Measurements from ENCODE around the gene MTUS2. TPM values are rescaled to one million over a fixed set of nuclear protein-coding genes. Genes with fewer than 3 reads are reported as not detected.

The MTUS2 gene
- total RNA-seq, 1 experiment from 2014 or later, result 0.11 TPM

- no peak for DNase-seq (ENCODE audit: low spot score)
- intact Hi-C loops (cut with micrococcal nuclease; ENCODE audit: unreplicated experiment), result no loop called here
- Histone ChIP-seq H3K4me1 (ENCODE audit: insufficient read depth, low read length, poor library complexity, severe bottlenecking) (no peaks in the 10 kb centered on the region), H3K27ac (ENCODE audit: low read depth, low read length, poor library complexity, severe bottlenecking) (no peak overlapping the region), H3K9me3 (ENCODE audit: low read depth, low read length, poor library complexity, severe bottlenecking) (no peaks in the 10 kb centered on the region), H3K36me3 (ENCODE audit: insufficient read depth, low read length, poor library complexity, severe bottlenecking) (no peaks in the 10 kb centered on the region), H3K27me3 (replicated peaks; ENCODE audit: insufficient read depth, low read depth, low read length, poor library complexity) (peaks cover 9% of the 10 kb centered on the region), H3K4me3 (ENCODE audit: low read depth, low read length, poor library complexity, severe bottlenecking) (no peak overlapping the region)
- ChIA-PET POLR2A (ENCODE audit: low non-redundant PET) (no interaction called here), CTCF (no interaction called here)
- BruUV-seq (replicated peaks), result no TSS peak
- TF ChIP-seq CTCF (conservative IDR thresholded peaks at IDR 0.05; ENCODE audit: low read depth, low read length) (no peak), EZH2 (IDR thresholded peaks at IDR 0.05; ENCODE audit: borderline replicate concordance, low read depth, low read length, poor library complexity, severe bottlenecking) (no peak)
Measured at GRCh38 chr13:29496241-29496712, 676.1 kb downstream of the MTUS2 start.

GRCh38 chr13:29497137-29497654, 677.1 kb downstream of the MTUS2 start:
- no peak for TF ChIP-seq CTCF (conservative IDR thresholded peaks at IDR 0.05; ENCODE audit: low read depth, low read length)
- TF ChIP-seq EZH2 (IDR thresholded peaks at IDR 0.05; ENCODE audit: borderline replicate concordance, low read depth, low read length, poor library complexity, severe bottlenecking), result no peak
- intact Hi-C loops (cut with micrococcal nuclease; ENCODE audit: unreplicated experiment), result no loop called here
- ChIA-PET POLR2A (ENCODE audit: low non-redundant PET) (no interaction called here), CTCF (no interaction called here)
- no peak for DNase-seq (ENCODE audit: low spot score)
- Histone ChIP-seq H3K9me3 (ENCODE audit: low read depth, low read length, poor library complexity, severe bottlenecking) (no peaks in the 10 kb centered on the region), H3K4me1 (ENCODE audit: insufficient read depth, low read length, poor library complexity, severe bottlenecking) (no peaks in the 10 kb centered on the region), H3K4me3 (ENCODE audit: low read depth, low read length, poor library complexity, severe bottlenecking) (no peak overlapping the region), H3K36me3 (ENCODE audit: insufficient read depth, low read length, poor library complexity, severe bottlenecking) (no peaks in the 10 kb centered on the region), H3K27me3 (replicated peaks; ENCODE audit: insufficient read depth, low read depth, low read length, poor library complexity) (peaks cover 9% of the 10 kb centered on the region), H3K27ac (ENCODE audit: low read depth, low read length, poor library complexity, severe bottlenecking) (no peak overlapping the region)
- BruUV-seq (replicated peaks), result no TSS peak

- Histone ChIP-seq H3K36me3 (ENCODE audit: insufficient read depth, low read length, poor library complexity, severe bottlenecking) (no peaks in the 10 kb centered on the region), H3K4me3 (ENCODE audit: low read depth, low read length, poor library complexity, severe bottlenecking) (no peak overlapping the region), H3K9me3 (ENCODE audit: low read depth, low read length, poor library complexity, severe bottlenecking) (no peaks in the 10 kb centered on the region), H3K27ac (ENCODE audit: low read depth, low read length, poor library complexity, severe bottlenecking) (no peak overlapping the region), H3K27me3 (replicated peaks; ENCODE audit: insufficient read depth, low read depth, low read length, poor library complexity) (peaks cover 1% of the 10 kb centered on the region), H3K4me1 (ENCODE audit: insufficient read depth, low read length, poor library complexity, severe bottlenecking) (no peaks in the 10 kb centered on the region)
- POLR2A ChIA-PET (ENCODE audit: low non-redundant PET), result no interaction called here
- CTCF ChIA-PET, result interaction anchor here (1.3 kb wide), 1 partner anchor 11 kb away, joined by 8 read pairs; no protein-coding TSS in a partner anchor
- TF ChIP-seq CTCF (conservative IDR thresholded peaks at IDR 0.05; ENCODE audit: low read depth, low read length), result no peak
- TF ChIP-seq EZH2 (IDR thresholded peaks at IDR 0.05; ENCODE audit: borderline replicate concordance, low read depth, low read length, poor library complexity, severe bottlenecking), result no peak
- intact Hi-C loops (cut with micrococcal nuclease; ENCODE audit: unreplicated experiment), result no loop called here
- BruUV-seq (replicated peaks), result no TSS peak
- no peak for DNase-seq (ENCODE audit: low spot score)
Measured at GRCh38 chr13:29498426-29499040, 678.4 kb downstream of the MTUS2 start.
